Measurements from ENCODE around the gene ASB10. TPM values are rescaled to one million over a fixed set of nuclear protein-coding genes. Genes with fewer than 3 reads are reported as not detected.

ASB10 gene
- total RNA-seq, 1 donor = not detected

GRCh38 chr7:151129960-151130591, 57.0 kb downstream of the ASB10 start:
- Histone ChIP-seq H3K27ac (ENCODE audit: low read depth, low read length) (no peak overlapping the region), H4K20me1 (ENCODE audit: insufficient read depth, low read length) (peaks cover 23% of the 10 kb centered on the region), H3K36me3 (ENCODE audit: insufficient read depth, low read length) (peaks cover 24% of the 10 kb centered on the region), H2AFZ (ENCODE audit: low read length) (no peak overlapping the region), H3K4me3 (ENCODE audit: insufficient read depth, low read length) (no peak overlapping the region), H3K9me3 (ENCODE audit: low read depth, low read length) (no peaks in the 10 kb centered on the region), H3K27me3 (ENCODE audit: insufficient read depth, low read length) (no peaks in the 10 kb centered on the region), H3K4me1 (ENCODE audit: insufficient read depth, low read length) (no peaks in the 10 kb centered on the region), H3K4me2 (ENCODE audit: insufficient read depth, low read length) (no peak overlapping the region), H3K79me2 (ENCODE audit: insufficient read depth, low read length) (no peaks in the 10 kb centered on the region)
- no peak for TF ChIP-seq CTCF (IDR thresholded peaks at IDR 0.05; ENCODE audit: extremely low read depth, low read depth, low read length)
- DNase-seq (ENCODE audit: insufficient read length, low spot score, missing footprints) = peak; percentile 80

GRCh38 chr7:151129117-151129959, 57.7 kb downstream of the ASB10 start:
- TF ChIP-seq CTCF (IDR thresholded peaks at IDR 0.05; ENCODE audit: extremely low read depth, low read depth, low read length) = no peak
- H3K27me3 ChIP-seq (ENCODE audit: insufficient read depth, low read length) = no peaks in the 10 kb centered on the region
- no peaks in the 10 kb centered on the region for H3K9me3 ChIP-seq (ENCODE audit: low read depth, low read length)
- no peaks in the 10 kb centered on the region for H3K79me2 ChIP-seq (ENCODE audit: insufficient read depth, low read length)
- DNase-seq (ENCODE audit: insufficient read length, low spot score, missing footprints) = peak; percentile 86
- peaks cover 27% of the 10 kb centered on the region for H4K20me1 ChIP-seq (ENCODE audit: insufficient read depth, low read length)
- H3K27ac ChIP-seq (ENCODE audit: low read depth, low read length) = no peak overlapping the region
- H3K4me2 ChIP-seq (ENCODE audit: insufficient read depth, low read length) = no peak overlapping the region
- no peaks in the 10 kb centered on the region for H3K4me1 ChIP-seq (ENCODE audit: insufficient read depth, low read length)
- peaks cover 21% of the 10 kb centered on the region for H3K36me3 ChIP-seq (ENCODE audit: insufficient read depth, low read length)
- H2AFZ ChIP-seq (ENCODE audit: low read length) = no peak overlapping the region
- no peak overlapping the region for H3K4me3 ChIP-seq (ENCODE audit: insufficient read depth, low read length)

GRCh38 chr7:151128716-151129115, 58.3 kb downstream of the ASB10 start:
- peaks cover 34% of the 10 kb centered on the region for H4K20me1 ChIP-seq (ENCODE audit: insufficient read depth, low read length)
- TF ChIP-seq CTCF (IDR thresholded peaks at IDR 0.05; ENCODE audit: extremely low read depth, low read depth, low read length) = no peak
- H3K27me3 ChIP-seq (ENCODE audit: insufficient read depth, low read length) = no peaks in the 10 kb centered on the region
- H3K9me3 ChIP-seq (ENCODE audit: low read depth, low read length) = no peaks in the 10 kb centered on the region
- DNase-seq (ENCODE audit: insufficient read length, low spot score, missing footprints) = peak; percentile 51
- H3K79me2 ChIP-seq (ENCODE audit: insufficient read depth, low read length) = no peaks in the 10 kb centered on the region
- no peak overlapping the region for H3K4me3 ChIP-seq (ENCODE audit: insufficient read depth, low read length)
- peaks cover 26% of the 10 kb centered on the region for H3K36me3 ChIP-seq (ENCODE audit: insufficient read depth, low read length)
- H3K27ac ChIP-seq (ENCODE audit: low read depth, low read length) = no peak overlapping the region
- H2AFZ ChIP-seq (ENCODE audit: low read length) = no peak overlapping the region
- no peaks in the 10 kb centered on the region for H3K4me1 ChIP-seq (ENCODE audit: insufficient read depth, low read length)
- no peak overlapping the region for H3K4me2 ChIP-seq (ENCODE audit: insufficient read depth, low read length)

GRCh38 chr7:151128144-151128543, 58.9 kb downstream of the ASB10 start:
- Histone ChIP-seq H4K20me1 (ENCODE audit: insufficient read depth, low read length) (peaks cover 31% of the 10 kb centered on the region), H2AFZ (ENCODE audit: low read length) (no peak overlapping the region), H3K4me2 (ENCODE audit: insufficient read depth, low read length) (no peak overlapping the region), H3K36me3 (ENCODE audit: insufficient read depth, low read length) (peaks cover 27% of the 10 kb centered on the region), H3K27ac (ENCODE audit: low read depth, low read length) (no peak overlapping the region), H3K79me2 (ENCODE audit: insufficient read depth, low read length) (no peaks in the 10 kb centered on the region), H3K4me3 (ENCODE audit: insufficient read depth, low read length) (no peak overlapping the region), H3K27me3 (ENCODE audit: insufficient read depth, low read length) (no peaks in the 10 kb centered on the region), H3K9me3 (ENCODE audit: low read depth, low read length) (no peaks in the 10 kb centered on the region), H3K4me1 (ENCODE audit: insufficient read depth, low read length) (no peaks in the 10 kb centered on the region)
- DNase-seq (ENCODE audit: insufficient read length, low spot score, missing footprints) = peak; percentile 84
- no peak for TF ChIP-seq CTCF (IDR thresholded peaks at IDR 0.05; ENCODE audit: extremely low read depth, low read depth, low read length)
